TTC549 (cell line): ENCODE results near the gene GLB1L.
"Not testable (repeated sequence)": the region's sequence is repeated elsewhere in the genome, so short reads cannot be mapped to it uniquely, and the experiment has no call there.

Source experiments
- FAIRE-seq: peaks from 2 replicates; lab custom pipeline; 2012; peaks lifted over from hg19 to GRCh38; lab: Jason Lieb, UNC

The GLB1L gene

DNA sequence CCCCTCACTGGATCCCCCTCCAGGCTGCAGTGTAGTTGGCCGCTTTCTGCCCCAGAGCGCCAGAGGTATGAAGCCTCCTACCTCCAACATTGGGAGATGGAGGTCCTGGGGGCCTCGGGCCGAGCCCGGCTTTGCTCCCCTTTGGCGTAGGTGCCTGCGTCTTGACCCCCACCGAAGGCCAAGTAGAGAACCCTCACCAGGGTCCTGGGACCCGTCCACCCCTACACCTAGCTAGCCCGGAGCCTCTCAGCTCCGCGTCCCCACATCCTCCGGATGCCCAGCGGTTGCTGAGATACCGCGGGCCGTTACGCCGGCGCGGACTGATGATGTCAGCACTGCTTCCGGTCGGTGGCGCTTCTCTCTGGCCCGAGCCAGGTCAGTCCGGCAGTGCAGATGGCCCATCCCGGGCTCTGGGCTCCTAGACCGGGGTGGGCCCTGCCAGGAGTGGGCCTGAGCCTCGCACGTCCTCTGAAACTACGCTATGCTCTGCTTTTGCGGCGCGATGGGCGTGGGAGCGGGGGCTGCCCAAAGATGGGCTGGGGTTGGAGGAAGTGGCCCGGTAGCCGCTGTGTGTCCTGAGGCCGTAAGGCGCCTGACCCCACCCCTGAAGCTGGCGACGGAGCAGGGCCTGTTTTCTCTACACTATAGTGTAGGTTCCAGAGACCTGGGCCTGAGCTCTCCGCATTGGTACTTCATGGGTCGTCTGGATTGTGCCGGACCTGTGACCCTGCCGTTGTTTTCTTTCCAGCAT, at the start of gene GLB1L, which contains the start of gene STK16:
TSS of gene GLB1L (minus strand) at position 297 of the 751 bp plus-strand sequence. CDS start 1,871 bp downstream, outside the sequence.
TSS of gene STK16 (plus strand) at position 332 of the 751 bp plus-strand sequence. CDS start 521 bp downstream, outside the sequence.
- FAIRE-seq = no peak

DNA sequence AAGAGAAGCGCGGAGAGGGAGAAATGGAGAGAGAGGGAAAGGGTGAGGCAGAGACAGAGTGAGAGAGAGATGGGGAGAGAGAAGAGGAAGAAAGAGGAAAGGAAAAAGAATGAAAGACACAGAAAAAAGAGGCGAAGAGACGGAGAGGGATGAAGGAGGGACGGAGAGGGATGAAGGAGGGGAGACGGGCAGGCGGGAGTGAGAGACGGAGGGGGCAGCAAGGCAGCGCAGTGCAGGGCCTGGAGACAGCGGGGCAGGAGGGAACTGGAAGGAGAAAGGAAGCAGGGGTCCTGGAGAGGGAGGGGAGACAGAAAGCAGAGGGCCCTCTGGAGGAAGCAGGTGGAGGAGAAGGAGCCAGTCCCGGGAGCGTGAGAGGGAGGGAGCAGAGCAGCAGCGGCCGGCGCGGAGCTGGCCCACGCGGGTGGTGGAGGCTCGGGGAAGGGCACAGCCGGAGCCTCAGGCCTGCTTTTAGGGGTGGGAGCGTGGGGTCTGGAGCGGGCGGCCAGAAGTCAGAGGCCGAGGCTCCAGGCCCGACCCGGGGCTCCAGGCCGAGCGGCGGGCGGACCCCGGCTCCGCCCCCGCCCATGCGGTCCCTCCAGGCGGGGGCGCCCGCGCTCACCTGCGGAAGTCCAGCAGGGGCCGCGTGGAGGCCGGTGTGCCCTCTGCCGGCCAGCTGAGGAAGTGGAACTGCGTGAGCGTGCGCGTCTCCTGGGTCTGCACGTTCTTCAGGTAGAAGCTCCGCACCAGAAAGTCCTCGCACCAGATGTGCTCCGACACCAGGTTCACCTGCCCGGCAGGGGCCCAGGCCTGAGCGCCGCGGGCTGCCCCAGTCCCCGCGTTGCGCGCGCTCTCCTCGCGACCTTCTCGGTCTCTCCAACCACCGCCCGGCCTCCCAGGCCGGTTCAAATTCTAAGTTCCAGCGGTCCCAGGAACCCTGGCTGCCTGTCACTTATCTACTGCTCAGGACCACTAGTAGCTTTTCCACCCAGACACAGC, 49.4 kb upstream of the GLB1L start:
- FAIRE-seq = no peak

DNA sequence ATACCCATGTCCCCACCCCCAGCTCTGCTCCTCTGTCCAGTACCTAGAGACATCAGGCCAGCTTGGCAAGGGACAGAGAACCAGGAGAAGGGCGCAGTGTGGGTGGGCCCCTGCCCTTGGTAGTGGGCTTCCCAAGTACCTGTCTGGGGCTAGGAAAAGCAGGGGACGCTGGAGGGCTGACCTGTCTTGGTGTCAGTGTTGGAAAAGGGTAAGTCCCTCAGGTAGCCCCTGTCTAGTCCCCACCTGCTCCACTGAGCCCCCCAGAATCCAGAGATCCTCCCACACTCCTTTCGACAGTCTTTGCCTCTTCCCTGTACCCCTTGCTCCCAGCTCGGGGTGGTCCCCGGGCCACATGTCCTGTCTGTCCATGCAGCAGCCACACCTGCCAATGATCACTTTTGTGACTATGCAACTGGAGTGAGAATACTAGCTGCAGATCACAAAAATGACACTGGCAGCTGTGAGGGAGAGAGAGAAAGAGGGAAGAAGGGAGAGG, 48.5 kb upstream of the GLB1L start:
- no peak for FAIRE-seq

DNA sequence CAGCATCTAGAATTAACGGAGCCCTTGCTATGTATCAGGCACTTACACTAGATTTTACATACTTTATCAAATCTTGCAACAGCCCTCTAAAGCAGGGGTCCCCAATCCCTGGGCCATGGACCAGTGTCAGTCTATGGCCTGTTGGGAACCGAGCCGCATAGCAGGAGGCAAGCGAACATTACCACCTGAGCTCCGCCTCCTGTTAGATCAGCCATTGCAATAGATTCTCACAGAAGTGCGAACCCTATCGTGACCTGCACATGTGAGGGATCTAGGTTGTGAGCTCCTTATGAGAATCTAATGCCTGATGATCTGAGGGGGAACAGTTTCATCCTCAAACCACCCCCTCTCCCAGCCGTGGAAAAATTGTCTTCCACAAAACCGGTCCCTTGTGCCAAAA, 47.4 kb upstream of the GLB1L start:
- FAIRE-seq = no peak

DNA sequence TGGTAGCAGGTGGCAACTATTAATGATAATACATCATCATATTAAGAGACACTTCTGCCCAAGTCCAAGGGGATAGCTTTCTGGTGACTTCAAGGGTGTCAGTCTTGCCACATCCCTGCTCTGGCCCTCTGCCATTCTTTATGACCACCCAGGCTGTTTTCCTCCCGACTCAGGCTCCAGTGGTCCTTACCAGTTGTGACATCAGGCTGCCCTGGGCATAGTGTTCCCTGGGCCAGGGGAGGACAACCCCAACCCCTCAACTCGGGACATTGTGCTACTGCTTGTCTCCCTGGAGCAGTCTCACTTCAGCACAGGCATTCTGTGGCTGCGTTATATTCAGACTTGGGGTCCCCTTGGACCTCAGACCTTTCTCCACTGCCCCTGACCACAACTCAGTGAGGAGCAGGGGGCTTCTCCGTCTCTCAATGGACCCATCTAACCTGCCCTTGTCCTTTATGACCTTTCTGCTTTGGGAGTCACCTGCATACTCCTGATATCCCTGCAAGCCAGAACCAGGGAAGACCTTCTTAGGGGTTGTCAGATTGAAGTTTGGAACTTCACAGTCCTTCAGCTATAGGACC, 46.8 kb upstream of the GLB1L start:
- FAIRE-seq = no peak

DNA sequence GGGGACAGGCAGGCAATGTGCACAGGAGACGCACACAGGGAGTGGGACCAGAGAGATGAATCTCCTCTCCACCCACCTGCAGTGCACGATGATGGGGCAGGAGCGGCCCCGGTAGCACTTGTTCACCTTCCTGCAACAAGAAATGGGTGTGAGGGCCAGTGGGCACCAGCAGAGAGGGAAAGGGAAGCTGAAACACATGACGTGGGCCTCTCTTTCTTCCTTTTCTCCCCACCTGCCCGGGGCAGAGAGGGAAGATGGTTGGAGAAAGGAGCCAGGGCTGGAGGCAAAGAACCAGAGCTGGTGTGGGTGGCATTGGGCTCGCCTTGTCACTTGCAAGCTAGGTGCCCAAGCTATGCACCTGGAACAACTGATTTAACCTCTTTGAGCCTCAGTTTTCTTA, 46.1 kb upstream of the GLB1L start:
- no peak for FAIRE-seq

DNA sequence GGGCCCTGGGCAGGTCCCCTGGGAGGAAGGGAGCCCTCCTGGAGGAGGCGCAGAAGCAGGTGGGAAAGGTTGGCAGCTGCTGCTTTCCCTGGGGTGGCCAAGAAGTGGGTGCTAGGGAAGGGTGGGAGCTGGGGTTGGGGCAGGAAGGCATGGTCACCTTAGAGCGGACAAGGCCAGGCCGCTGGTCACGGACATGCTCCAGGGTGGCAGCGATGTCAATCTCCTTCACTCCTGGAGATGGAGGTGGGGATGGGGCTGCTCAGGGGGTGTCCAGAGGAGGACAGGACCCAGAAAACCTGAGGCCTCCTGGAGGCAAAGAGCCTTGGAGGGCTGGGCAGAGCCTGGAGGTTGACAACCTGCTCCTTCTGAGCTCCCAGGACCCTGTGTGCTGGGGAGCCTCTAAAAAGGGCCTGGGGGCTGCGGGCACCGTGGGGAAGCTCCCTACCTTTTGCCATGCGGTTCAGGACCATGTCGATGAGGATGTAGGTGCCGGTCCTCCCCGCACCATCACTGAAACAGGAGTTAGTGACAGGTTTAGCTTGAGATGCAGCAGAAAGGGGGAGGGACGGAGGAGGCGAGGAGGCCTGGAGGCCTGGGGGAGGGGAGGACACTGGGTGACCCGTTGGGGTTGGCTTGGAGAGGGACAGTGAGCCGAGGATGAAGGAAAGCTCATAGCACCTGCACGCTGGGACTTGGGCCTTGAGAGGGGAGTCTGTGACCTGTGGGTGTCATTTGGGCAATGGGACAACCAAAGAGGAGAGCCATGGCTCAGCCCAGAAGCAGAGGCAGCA, 45.3 kb upstream of the GLB1L start:
- no peak for FAIRE-seq

DNA sequence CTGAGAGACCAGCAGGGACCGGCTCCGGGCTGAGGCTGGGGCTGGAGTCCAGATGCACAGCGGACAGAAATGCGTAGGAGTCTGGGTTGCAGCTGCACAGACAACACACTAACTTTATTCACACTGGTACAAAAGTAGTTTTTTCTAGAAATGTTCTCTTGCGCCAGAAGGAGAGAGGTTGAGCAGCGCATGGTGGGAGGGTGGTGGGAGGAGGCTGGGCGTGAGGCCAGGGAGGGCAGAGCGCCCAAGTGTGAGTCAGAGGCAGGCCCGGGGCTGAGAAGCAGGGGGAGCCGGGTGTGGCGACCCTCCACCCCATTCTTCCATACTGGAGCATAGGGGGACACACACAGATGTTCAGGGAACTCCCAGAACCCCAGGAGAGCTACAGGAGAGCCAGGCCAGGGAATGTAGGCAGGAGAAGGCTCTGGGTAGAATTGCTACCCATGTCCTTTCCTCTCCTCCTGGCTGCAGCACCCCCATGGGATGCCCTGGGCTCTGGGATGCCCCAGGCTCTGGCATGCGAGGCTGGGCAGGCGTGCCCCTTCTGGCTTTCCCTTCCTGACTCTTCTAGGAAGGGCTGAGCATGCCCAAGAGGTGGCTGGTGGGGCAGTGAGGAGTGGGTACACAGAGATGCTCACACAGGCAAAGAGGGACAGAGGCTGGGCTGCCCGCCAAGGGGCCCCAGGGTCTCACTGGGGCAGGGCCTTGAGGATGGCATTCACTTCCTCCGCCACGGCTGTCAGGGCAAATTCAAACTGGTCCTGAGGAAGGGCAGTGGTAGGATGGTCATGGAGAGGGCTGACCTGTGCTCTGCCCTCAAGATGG, 44.5 kb upstream of the GLB1L start:
- FAIRE-seq = no peak

DNA sequence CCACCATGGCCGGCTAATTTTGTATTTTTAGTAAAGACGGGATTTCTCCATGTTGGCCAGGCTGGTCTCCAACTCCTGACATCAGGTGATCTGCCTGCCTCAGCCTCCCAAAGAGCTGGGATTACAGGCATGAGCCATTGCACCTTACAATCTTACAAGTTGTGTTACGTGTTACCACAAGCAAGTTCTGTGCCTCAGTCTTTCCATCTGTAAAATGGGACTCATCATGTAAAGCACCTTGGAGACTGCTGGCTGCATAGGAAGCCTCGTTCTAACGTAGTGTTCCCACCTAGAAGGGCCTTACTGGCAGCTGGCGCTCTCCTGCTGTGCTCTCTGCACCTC, 43.9 kb upstream of the GLB1L start:
- FAIRE-seq = no peak

DNA sequence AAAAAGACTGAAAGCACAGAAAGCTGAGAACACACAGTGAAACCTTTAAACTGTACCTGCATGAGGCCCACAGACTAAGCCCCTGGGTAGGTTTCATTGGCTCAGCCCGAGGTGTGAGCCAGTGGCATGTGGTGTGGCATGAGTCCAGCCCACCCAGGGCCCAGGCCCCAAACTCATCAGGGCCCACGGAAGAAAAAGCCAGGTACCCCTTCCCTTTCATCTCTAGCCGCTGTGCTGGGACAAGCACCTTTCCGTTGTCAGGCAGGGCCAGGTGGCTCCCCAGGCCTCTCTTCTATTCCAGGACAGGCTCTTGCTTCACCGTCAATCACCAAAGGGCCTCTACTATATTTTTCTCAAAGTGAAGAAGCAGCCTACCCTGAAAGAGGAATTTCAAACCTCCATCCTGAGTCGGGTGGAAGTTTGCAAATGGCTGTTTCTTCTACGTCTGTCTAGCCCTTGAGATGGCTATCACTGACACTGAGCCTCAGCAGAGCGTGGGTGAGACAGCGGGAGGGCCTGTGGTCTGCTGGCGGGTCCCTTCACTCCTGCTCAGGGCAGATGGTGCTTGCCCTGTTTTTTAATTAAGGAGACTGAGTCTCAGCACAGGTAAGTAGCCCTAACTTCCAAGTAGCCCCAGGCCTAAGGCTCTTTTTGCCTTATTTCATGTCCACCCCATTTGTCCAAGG, 42.5 kb upstream of the GLB1L start:
- FAIRE-seq = no peak

DNA sequence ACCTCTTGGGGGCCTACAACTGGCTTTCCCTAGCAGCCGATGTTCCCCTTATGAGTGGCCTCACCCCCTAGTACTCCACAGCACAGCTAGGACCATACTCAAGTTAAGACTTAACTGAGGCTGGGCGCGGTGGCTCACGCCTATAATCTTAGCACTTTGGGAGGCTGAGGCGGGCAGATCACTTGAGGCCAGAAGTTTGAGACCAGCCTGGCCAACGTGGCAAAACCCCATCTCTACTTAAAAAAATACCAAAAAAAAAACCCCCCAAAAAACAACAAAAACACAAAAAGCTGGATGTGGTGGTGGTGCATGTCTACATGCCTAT, 41.8 kb upstream of the GLB1L start:
- not testable (repeated sequence) for FAIRE-seq

DNA sequence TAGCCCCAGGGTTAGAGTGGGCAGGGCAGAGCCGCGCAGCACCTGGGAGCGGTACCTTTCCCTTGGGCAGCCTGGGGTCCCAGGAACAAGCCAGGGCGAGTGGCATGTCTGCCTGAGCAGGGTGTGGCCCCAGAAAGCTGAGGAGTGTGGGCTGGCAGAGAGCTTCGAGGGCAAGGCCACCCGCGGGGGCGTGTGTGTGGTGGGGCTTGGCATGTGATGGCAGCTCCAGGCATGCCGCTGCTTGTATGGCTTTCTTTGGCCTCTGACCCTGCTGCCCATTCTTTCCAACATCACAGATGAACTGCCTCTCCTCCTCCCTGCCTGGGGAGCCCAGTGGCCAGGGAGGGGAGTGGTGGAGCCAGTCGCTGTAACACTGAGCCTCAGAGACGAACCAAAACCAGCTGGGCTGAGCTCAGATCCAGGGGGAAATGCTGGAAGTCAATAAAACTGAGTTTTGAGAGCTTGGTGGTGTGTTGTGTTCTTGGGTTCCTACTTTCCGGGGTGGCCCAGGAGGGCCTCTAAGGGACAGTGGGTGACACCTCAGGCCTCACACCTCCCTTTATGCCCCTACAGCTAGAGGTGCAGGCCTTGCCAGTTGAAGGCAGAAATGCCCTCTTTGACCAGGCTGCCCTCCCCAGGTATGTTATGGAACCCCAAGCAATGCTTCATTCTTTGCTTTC, 41.3 kb upstream of the GLB1L start:
- no peak for FAIRE-seq

DNA sequence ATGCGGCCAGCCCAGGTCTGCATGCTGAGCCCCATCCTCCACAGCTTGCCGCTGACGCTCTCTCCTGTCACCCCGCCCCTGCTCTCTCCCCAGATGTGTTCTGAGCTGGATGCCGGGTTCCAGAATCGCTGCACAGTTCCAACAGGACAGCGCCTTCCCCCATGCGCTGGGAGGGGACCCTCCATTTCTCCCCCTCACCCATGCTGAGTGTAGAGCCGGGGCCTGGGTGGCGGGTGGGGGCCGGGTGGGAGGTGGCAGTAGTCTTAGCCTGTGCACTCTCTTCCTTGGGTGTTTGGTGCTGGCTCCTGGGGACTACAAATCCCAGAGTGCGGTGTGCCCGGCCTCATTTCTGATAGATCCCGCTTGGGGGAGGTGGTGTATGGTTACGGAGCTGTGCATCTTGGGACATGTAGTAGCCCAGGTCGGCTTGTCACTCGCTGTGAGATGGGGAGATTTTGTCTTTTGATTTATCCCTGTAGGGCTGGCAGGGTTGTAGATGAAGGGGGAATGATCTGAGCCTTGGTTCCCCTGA, 40.7 kb upstream of the GLB1L start:
- FAIRE-seq = no peak

DNA sequence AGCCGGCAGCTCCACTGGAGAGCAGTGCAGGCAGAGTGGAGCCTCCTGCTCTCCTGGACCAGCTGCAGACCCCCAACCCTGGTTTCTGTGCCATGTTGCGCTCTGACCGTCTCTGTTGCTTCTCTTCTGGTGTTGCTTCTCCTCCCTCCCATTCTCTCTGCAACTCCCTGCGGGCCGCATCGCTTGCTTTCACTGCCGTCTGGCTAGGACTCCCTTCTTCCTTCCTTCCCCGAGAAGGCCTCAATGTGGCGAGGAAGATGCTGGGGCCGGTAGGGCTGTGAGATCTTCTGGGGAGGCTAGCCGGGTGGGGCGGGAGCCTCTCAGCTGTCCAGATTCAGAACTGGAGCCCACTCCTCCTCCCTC, 40.1 kb upstream of the GLB1L start:
- no peak for FAIRE-seq

DNA sequence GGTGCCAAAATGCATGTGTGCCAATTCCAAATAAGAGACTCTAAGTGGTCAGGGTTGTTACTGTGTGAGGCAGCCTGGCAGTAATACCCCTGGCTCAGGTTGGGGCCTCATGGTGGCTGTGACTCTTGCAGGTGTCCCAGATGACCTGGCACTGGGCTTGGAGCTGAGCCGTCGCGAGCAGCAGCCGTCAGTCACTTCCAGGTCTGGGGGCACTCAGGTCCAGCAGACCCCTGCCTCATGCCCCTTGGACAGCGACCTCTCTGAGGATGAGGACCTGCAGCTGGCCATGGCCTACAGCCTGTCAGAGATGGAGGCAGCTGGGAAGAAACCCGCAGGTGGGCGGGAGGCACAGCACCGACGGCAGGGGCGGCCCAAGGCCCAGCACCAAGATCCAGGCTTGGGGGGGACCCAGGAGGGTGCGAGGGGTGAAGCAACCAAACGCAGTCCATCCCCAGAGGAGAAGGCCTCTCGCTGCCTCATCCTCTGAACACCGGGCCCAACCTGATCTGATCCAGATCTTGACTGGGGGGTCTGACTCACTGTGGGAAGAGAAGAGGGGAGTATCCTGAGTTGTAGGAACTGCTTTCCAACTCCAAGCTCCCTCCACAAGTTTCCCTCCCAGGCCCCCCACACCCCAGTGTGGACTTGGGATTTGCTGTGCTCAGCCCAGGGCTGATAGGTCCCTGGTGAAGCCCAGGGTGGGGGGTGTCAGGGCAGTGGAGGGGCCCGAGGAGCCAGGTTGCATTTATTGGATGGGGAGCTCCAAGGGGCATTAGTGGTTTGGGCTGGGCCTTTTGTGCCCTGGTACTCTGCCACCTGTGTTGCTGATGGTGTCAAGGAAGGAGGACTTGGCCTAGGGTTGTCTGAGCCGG, 39.5 kb upstream of the GLB1L start:
- no peak for FAIRE-seq

DNA sequence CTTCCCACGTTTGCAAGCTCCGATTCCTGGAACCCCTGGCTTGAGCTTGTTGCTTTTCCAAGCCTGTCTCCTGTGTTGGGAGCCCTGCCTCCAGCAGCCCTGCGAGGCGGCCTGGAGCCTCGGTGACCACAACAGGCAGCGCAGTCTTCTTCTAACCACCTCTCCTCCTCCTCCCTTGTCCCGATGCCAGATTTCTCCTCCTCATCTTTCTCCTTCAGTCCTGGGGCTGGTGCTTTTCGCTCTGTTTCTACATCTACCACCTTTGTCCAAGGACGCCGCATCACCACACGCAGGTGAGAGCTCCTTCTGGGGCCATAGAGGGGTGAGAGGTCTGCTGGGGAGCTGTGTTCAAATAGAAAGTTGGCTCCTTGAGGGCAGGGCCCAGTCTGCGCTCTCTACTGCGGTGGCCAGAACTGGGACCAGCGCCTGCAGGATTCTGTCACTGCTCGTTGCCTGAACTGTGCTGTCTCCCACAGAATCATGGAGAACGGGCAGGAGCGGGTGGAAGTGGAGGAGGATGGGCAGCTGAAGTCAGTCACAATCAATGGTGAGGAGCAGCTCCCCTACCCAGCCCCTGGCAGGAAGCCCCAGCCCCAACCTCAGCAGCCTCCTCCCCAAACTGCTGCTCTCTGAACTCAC, 37.8 kb upstream of the GLB1L start:
- FAIRE-seq = no peak

DNA sequence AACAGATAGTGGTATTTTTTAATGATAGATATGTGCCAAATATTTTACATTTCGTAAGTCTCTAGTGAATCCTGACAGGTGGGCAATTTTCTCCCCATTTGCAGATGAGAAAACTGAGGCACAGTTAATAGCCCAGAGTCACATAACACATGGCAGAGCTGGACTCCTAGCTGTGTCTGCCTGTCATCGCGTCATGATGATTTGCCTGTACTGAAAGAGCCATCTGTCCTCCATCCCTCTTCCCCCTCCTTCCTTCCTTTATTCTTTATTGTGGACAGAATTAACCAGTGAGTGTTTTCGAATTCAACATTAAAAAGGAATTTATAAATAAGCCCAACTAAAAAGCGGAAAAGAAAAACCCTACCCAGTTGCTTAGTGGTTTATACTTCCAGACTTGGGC, 37.1 kb upstream of the GLB1L start:
- FAIRE-seq = no peak

DNA sequence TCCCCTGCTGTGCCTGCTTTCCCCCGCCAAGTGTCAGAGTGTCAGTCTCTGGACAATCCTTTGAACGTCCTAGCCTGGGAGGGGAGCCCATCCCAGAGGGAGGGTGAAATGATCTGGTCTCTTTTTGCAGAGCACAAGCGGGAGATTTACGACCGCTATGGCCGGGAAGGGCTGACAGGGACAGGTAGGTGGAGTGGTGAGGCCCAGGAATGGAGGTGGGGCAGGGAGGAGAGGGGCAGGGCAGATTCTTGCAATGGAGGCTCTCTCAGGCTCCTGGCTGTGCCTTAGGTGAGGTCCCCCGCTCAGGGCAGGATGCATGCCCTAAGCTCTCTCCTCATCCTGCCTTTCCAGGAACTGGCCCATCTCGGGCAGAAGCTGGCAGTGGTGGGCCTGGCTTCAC, 36.3 kb upstream of the GLB1L start:
- no peak for FAIRE-seq
